Measurements from ENCODE around the gene SECISBP2.

SECISBP2 gene

GRCh38 chr9:89358376-89358916 is 40.1 kb downstream of the SECISBP2 start:
- Histone ChIP-seq H3F3A (ENCODE audit: insufficient read depth) (no peaks in the 10 kb centered on the region), H3K9ac (ENCODE audit: low read length) (no peak overlapping the region), H3K4me2 (ENCODE audit: low read depth, low read length, poor library complexity, severe bottlenecking) (no peak overlapping the region), H3K4me3 (ENCODE audit: insufficient read depth, low read length, poor library complexity, severe bottlenecking) (no peak overlapping the region), H3K79me2 (ENCODE audit: insufficient read depth, low read length) (no peaks in the 10 kb centered on the region), H3K27me3 (ENCODE audit: low read length) (no peaks in the 10 kb centered on the region), H3K36me3 (ENCODE audit: low read length) (peaks cover 20% of the 10 kb centered on the region), H3K27ac (ENCODE audit: low read depth, low read length) (no peak overlapping the region), H3K9me3 (ENCODE audit: insufficient read depth, low read length) (no peaks in the 10 kb centered on the region), H3K9me2 (replicated peaks; ENCODE audit: insufficient read depth, low read length) (no peaks in the 10 kb centered on the region), H4K20me1 (ENCODE audit: low read depth, low read length) (no peaks in the 10 kb centered on the region), H2AFZ (ENCODE audit: low read depth, low read length, severe bottlenecking) (no peak overlapping the region)
- TF ChIP-seq EZH2phosphoT487 (conservative IDR thresholded peaks at IDR 0.05; ENCODE audit: low read length): no peak
- no peak for TF ChIP-seq CTCF (IDR thresholded peaks at IDR 0.05; ENCODE audit: insufficient read depth, low read length, poor library complexity, severe bottlenecking)

- Histone ChIP-seq H3K36me3 (ENCODE audit: low read length) (peaks cover 17% of the 10 kb centered on the region), H3K9me2 (replicated peaks; ENCODE audit: insufficient read depth, low read length) (no peaks in the 10 kb centered on the region), H3K4me3 (ENCODE audit: insufficient read depth, low read length, poor library complexity, severe bottlenecking) (no peak overlapping the region), H2AFZ (ENCODE audit: low read depth, low read length, severe bottlenecking) (no peak overlapping the region), H3K9me3 (ENCODE audit: insufficient read depth, low read length) (no peaks in the 10 kb centered on the region), H3F3A (ENCODE audit: insufficient read depth) (no peaks in the 10 kb centered on the region), H4K20me1 (ENCODE audit: low read depth, low read length) (no peaks in the 10 kb centered on the region), H3K4me2 (ENCODE audit: low read depth, low read length, poor library complexity, severe bottlenecking) (no peak overlapping the region), H3K27ac (ENCODE audit: low read depth, low read length) (no peak overlapping the region), H3K9ac (ENCODE audit: low read length) (no peak overlapping the region), H3K79me2 (ENCODE audit: insufficient read depth, low read length) (no peaks in the 10 kb centered on the region), H3K27me3 (ENCODE audit: low read length) (no peaks in the 10 kb centered on the region)
- TF ChIP-seq EZH2phosphoT487 (conservative IDR thresholded peaks at IDR 0.05; ENCODE audit: low read length): no peak
- TF ChIP-seq CTCF (IDR thresholded peaks at IDR 0.05; ENCODE audit: insufficient read depth, low read length, poor library complexity, severe bottlenecking): no peak
Observed at GRCh38 chr9:89358985-89359384, 40.7 kb downstream of the SECISBP2 start.

DNA sequence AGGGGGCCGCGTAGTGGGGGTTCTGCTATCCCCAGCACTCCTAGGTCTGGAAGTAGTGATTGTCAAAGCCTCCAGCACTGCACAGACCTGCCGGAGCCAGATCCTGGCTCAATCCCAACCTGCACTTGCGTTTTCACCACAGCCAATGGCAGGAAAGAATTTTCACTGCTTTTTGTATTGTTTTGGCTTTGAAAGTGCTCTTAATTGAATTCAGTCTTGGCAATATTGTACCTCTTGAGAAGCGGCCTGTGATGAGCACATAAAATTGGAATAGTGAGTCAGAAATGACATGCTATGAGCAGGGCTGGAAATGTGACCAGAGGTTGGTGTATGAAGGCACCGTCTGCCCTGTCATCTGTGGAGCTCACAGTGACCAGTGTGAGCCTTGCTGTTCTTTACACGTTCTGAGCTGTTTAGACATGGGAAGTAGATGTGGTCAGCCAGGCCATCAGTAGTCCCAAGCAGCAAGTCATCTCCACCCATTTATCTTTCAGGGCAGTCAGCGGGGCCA is 41.5 kb downstream of the SECISBP2 start:
- Histone ChIP-seq H2AFZ (ENCODE audit: low read depth, low read length, severe bottlenecking) (no peak overlapping the region), H3K9me3 (ENCODE audit: insufficient read depth, low read length) (no peaks in the 10 kb centered on the region), H4K20me1 (ENCODE audit: low read depth, low read length) (no peaks in the 10 kb centered on the region), H3K79me2 (ENCODE audit: insufficient read depth, low read length) (no peaks in the 10 kb centered on the region), H3K27ac (ENCODE audit: low read depth, low read length) (no peak overlapping the region), H3K27me3 (ENCODE audit: low read length) (no peaks in the 10 kb centered on the region), H3K9ac (ENCODE audit: low read length) (no peak overlapping the region), H3K4me2 (ENCODE audit: low read depth, low read length, poor library complexity, severe bottlenecking) (no peak overlapping the region), H3F3A (ENCODE audit: insufficient read depth) (no peaks in the 10 kb centered on the region), H3K9me2 (replicated peaks; ENCODE audit: insufficient read depth, low read length) (no peaks in the 10 kb centered on the region), H3K4me3 (ENCODE audit: insufficient read depth, low read length, poor library complexity, severe bottlenecking) (no peak overlapping the region), H3K36me3 (ENCODE audit: low read length) (peaks cover 13% of the 10 kb centered on the region; the same call in 1 of the 2 replicates)
- no peak for TF ChIP-seq EZH2phosphoT487 (conservative IDR thresholded peaks at IDR 0.05; ENCODE audit: low read length)
- no peak for TF ChIP-seq CTCF (IDR thresholded peaks at IDR 0.05; ENCODE audit: insufficient read depth, low read length, poor library complexity, severe bottlenecking)

All from SU-DHL-6 (cell line).